ENCODE data around the gene SMPD3.

The SMPD3 gene

DNA sequence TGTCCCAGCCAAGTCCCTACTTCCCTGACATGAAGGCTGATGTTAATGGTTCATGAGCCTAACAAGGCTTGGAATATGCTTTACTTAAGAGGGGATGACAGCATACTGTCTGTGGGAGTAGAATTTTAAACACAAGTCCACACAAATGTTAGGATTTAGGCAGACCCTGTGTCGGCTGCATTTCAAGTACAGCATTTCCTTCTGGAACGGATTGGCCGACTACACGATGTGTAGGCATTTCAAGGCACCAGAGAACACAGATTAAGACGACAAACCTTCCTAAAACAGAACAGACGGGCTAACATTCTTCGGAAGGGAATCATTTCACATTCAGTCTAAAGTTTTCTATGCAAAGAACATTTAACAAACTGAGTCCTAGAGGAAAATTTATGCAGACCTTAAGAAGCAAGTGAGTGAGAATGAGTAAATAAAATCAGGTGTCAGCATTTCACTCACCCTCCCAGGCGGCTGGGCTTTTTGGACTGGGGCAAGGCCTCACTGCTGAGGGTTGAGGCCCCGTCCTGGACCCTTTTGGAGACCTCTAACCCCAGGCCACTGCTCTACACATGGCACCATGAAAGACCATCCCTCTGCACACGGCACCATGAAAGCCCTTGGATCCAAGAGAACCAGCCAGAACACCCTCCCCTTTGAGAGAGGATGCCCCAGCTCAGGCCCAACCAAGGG, 67.5 kb downstream of the SMPD3 start:
- no peak for DNase-seq (ENCODE audit: low read depth)

GRCh38 chr16:68380348-68380670, 68.0 kb downstream of the SMPD3 start:
- no peak for DNase-seq (ENCODE audit: low read depth)

DNA sequence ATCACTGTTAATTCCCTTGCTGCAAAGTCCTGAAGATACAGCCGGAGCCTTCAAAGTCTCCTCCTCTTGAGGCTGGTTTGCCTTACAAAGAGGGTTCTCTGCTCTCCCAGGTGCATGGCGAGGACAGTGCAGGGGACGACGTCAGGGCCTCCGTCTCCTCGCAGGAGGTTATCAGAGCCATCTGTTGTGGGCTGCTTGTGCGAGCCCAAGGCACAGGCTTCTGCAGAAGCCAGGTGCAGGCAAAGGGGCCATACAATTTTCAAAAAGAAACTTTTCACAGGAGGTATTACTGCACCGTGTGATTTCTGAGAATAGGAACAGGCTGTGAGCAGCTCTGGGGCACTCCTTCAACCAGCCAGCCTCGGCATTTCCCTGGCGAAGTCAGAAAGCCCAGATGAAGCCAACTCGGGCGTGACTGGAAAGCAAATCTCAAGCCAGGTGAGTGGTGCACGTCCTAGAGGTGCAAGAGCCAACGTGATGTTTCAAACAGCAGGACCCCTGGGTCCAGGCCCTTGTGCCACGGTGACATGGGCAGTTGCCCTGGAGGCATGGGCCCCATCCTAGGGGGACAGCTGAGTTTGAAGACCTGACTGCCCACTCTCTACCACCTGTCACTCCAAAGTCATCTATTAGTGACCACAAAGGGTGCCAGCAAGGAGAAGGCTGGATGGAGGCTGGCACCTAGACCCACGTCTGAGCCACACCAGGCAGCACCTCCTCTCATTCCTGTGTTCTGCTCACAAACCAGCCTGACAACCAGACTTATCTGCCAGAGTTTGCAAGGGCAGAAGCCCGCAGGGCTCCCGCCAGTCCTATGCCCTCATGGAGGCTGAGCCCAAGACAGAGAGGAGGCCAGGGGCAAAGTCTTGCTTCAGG, 68.6 kb downstream of the SMPD3 start:
- DNase-seq (ENCODE audit: low read depth): no peak

DNA sequence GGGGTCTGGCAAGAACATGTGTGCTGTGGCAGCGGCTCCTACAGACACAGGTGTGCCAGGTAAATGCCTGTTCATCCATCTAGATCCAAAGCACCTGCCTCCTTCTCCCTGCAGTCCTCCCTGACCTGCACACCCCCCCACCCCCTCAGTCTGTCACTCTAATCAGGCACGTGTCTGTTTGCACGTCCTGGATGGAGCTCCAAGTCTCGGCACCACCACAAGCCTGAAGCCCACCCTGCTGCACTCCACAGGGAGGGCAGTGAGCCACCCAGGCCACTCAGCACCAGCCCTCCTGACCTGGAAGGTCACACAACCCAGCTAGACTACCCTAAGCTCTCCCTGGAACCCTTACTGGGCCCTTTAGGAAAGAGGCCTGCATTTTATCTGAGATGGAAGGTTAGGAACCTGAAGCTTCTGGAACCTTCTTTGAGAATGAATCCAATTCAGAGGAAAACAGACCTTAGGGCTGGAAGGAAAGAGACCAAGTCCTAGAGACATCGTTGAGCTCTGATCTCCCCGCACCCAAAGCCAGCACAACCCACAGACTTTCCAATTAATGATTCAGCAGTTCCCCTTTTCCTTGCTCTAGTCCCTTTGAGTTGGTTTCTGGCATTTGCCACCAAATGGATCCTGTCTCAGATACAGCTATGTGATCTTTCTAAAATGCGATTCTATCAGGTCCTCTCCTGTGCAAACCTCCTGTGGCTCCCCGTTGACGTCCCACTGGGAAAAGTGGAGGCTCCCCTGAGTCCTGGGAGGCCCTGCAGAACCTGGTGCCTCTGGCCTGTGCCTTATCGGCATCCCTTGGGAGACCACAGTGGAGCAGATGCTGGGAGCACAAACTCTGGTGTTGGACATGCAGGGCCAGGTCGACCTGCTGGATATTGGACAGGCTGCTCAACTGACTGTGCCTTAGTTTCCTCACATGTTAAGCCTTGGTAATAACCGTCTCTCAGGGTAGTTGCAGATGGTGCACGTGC, 69.6 kb downstream of the SMPD3 start:
- no peak for DNase-seq (ENCODE audit: low read depth)

- no peak for DNase-seq (ENCODE audit: low read depth)
Measured at GRCh38 chr16:68377667-68378393, 70.5 kb downstream of the SMPD3 start.

GRCh38 chr16:68377221-68377620, 71.1 kb downstream of the SMPD3 start:
- DNase-seq (ENCODE audit: low read depth): no peak

- DNase-seq (ENCODE audit: low read depth): no peak
Measured at GRCh38 chr16:68376590-68376989, 71.7 kb downstream of the SMPD3 start.

DNA sequence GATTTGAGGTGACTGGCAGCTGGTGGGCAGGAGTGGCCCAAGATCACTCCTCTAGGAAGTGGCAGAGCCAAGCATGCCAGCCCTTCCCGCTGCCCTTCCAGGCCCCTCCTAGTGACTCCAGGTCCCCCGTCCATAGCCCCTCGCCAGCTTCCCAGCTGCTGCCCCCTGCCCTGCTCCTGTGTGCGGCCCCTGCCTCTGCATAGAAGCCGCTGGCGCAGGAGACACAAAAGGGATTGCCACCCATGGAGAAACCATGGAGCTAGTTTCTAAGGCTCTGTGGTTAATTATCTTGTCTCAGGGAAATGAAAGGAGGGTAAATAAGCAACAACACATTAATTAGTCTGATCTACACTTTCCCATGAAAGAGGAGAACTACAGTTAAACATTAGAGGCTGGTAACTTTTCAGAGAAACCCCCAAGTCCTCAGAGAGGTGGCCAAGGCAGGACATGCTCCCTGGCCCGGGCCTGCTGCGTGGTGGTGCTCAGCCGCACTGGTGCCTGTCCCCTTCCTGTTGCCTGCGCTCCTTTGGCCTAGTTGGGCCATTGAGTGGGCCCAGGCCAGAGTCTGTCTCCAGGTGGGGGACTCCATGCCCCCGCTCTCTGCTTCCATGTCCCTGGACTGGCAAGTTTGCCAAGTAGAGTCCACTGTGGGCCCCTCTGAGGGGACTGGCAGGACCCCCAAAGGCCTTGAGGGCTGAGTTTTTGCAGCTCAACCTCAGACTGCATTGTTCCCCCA, 72.3 kb downstream of the SMPD3 start:
- DNase-seq (ENCODE audit: low read depth): no peak

- no peak for DNase-seq (ENCODE audit: low read depth)
Measured at GRCh38 chr16:68374961-68375660, 73.2 kb downstream of the SMPD3 start.

- no peak for DNase-seq (ENCODE audit: low read depth)
Measured at GRCh38 chr16:68374246-68374805, 74.0 kb downstream of the SMPD3 start.

DNA sequence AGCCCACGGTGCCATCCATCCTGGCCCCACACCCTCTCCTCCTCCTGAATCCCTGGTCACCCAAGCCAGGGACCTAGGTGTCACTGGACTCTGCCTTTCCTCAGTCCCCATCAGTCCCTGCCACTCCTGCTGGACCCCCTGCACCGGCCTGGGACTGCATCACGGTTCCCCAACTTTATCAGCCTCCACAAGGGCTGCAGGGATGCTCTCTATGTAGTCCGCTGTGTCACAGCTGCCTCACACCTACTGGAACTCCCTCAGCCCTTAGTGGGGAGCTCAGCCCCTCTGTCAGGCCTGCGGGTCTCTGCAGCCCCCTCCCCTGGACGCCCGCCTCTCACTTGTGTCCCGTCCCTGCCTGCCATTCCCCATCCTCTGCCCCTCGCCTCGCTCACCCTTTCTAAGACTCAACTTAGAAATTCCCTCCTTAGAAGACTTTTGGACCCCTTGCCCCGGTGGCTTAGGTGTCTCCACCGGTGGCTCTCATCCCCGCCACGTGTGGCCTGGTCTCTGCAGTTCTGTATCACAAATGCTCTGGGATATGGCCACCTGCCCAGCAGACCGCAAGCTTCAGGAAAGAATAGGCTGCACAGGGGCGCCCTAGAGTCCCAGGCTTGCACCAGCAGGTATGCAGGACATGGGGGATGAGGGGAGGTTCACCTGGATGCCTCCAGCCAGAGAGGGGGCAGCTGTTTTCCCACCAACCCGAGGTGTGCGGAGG, 74.6 kb downstream of the SMPD3 start:
- no peak for DNase-seq (ENCODE audit: low read depth)

DNA sequence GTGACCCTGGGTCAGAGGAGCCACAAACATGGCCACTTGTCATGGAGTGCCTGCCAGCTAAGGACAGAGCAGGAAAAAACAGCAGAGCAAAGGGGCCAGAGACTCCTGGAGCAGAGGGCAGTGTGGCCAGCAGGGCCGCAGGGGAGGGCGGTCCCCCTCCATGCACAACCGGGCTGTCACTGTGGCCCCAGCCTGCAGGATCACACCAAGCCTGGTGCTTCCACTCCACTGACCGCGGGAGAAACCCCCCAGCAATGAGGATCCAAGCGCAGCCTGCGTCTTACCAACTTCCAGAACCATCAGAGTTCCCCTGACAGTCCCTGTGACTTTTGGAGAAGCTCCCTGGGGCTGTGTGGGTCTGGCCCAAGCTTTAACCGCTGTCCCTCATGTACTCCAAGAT, 75.5 kb downstream of the SMPD3 start:
- no peak for DNase-seq (ENCODE audit: low read depth)

- DNase-seq (ENCODE audit: low read depth): no peak
Measured at GRCh38 chr16:68372381-68372720, 76.0 kb downstream of the SMPD3 start.

GRCh38 chr16:68371706-68372380, 76.5 kb downstream of the SMPD3 start:
- DNase-seq (ENCODE audit: low read depth): no peak

GRCh38 chr16:68371276-68371651, 77.0 kb downstream of the SMPD3 start:
- DNase-seq (ENCODE audit: low read depth): no peak

- no peak for DNase-seq (ENCODE audit: low read depth)
Measured at GRCh38 chr16:68370581-68371275, 77.6 kb downstream of the SMPD3 start.

DNA sequence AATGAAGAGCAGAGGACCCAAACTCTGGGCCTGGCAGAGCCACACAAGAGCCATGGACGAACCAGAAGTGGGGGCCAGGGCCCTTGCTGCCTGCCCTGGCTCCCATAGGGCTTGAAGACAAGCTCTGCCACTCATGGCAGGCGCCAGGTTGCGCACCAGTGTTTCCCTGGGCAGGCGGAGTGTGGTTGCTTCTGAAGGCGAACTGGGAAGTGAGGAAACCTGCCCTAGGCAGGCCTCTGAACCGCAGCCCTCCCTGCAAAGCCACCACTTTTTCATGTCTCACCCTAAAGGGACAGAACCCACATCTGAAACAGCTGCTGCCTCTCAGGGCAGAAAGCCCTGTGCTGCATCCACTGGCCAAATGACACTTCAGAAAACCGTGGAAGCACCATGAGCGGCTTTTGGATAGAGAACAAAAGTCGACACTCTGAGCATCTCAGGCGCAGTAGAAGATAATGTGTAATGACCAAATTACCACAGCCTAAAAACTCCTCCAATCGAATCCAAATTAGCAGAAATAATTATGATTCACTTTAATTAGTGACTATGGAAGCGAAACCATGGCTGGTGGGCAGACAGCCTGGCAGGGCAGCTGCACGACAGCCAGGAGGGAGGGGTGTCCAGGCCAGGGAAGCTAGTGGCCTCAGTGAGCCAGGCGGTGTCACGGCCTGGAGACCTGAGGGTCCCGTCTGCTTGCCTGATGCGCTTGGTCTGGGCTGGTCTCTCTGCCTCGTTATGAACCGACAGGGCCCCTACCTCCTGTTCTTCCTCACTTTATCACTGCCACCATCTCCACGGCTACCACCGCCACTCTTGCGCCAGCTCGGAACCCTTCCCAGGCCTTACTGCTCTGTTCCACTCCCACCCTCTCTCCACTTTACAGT, 78.4 kb downstream of the SMPD3 start:
- no peak for DNase-seq (ENCODE audit: low read depth)
